Adipocyte (in vitro differentiated cells): Measurements from ENCODE around the gene PREX1.

ENCODE experiments used
- DNase-seq: peaks from one replicate; pipeline ENCODE4 v3.0.0-alpha.2; 2015; ENCODE audit warnings: low read depth
- H3K27me3 ChIP-seq: replicated peaks from 2 replicates; pipeline ENCODE4 v1.7.0; 2013; ENCODE audit warnings: mild to moderate bottlenecking, low read length, moderate library complexity; ENCODE audit not compliant: control insufficient read depth, insufficient read depth
- H3K36me3 ChIP-seq: 2 replicates; pipeline ENCODE4 v1.7.0; 2013; ENCODE audit warnings: low read length, mild to moderate bottlenecking, moderate library complexity; ENCODE audit not compliant: control insufficient read depth, insufficient read depth, severe bottlenecking
- H3K4me1 ChIP-seq: 2 replicates; pipeline ENCODE4 v1.7.0; 2013; ENCODE audit warnings: mild to moderate bottlenecking, low read length, moderate library complexity; ENCODE audit not compliant: control insufficient read depth, insufficient read depth
- H3K4me3 ChIP-seq: 2 replicates; pipeline ENCODE4 v1.7.0; 2013; ENCODE audit warnings: mild to moderate bottlenecking, low read length, moderate library complexity
- H3K9ac ChIP-seq: 2 replicates; pipeline ENCODE4 v1.7.0; 2013; ENCODE audit warnings: mild to moderate bottlenecking, low read length, moderate library complexity
- H3K9me3 ChIP-seq: 2 replicates; pipeline ENCODE4 v1.7.0; 2013; ENCODE audit warnings: mild to moderate bottlenecking, low read length, moderate library complexity; ENCODE audit not compliant: control insufficient read depth

Gene PREX1

GRCh38 chr20:48718786-48719578, 108.8 kb downstream of the PREX1 start:
- peaks cover 4% of the 10 kb centered on the region for H3K9me3 ChIP-seq
- H3K27me3 ChIP-seq, result peaks cover 26% of the 10 kb centered on the region
- no peaks in the 10 kb centered on the region for H3K4me1 ChIP-seq
- H3K4me3 ChIP-seq, result no peak overlapping the region
- no peak for DNase-seq
- no peaks in the 10 kb centered on the region for H3K36me3 ChIP-seq
- H3K9ac ChIP-seq, result no peak overlapping the region

GRCh38 chr20:48717680-48718223, 110.0 kb downstream of the PREX1 start:
- H3K4me3 ChIP-seq, result no peak overlapping the region
- no peak for DNase-seq
- peaks cover 26% of the 10 kb centered on the region for H3K27me3 ChIP-seq
- H3K9me3 ChIP-seq, result peaks cover 4% of the 10 kb centered on the region
- H3K4me1 ChIP-seq, result no peaks in the 10 kb centered on the region
- H3K36me3 ChIP-seq, result no peaks in the 10 kb centered on the region
- H3K9ac ChIP-seq, result no peak overlapping the region

- Histone ChIP-seq H3K9me3 (peaks cover 4% of the 10 kb centered on the region), H3K4me1 (no peaks in the 10 kb centered on the region), H3K27me3 (peaks cover 26% of the 10 kb centered on the region), H3K4me3 (no peak overlapping the region), H3K36me3 (no peaks in the 10 kb centered on the region), H3K9ac (no peak overlapping the region)
- DNase-seq, result no peak
These were observed 110.6 kb downstream of the PREX1 start for GRCh38 chr20:48717095-48717672.

GRCh38 chr20:48716541-48716940, 111.3 kb downstream of the PREX1 start:
- peaks cover 4% of the 10 kb centered on the region for H3K9me3 ChIP-seq
- H3K4me3 ChIP-seq, result no peak overlapping the region
- H3K36me3 ChIP-seq, result no peaks in the 10 kb centered on the region
- H3K9ac ChIP-seq, result no peak overlapping the region
- H3K27me3 ChIP-seq, result peaks cover 23% of the 10 kb centered on the region
- H3K4me1 ChIP-seq, result no peaks in the 10 kb centered on the region
- no peak for DNase-seq

GRCh38 chr20:48716086-48716485, 111.7 kb downstream of the PREX1 start:
- peaks cover 4% of the 10 kb centered on the region for H3K9me3 ChIP-seq
- H3K36me3 ChIP-seq, result no peaks in the 10 kb centered on the region

GRCh38 chr20:48714764-48715163, 113.0 kb downstream of the PREX1 start:
- no peak for DNase-seq
- no peak overlapping the region for H3K9ac ChIP-seq
- no peaks in the 10 kb centered on the region for H3K4me1 ChIP-seq
- peaks cover 31% of the 10 kb centered on the region for H3K27me3 ChIP-seq
- H3K4me3 ChIP-seq, result no peak overlapping the region
- H3K36me3 ChIP-seq, result no peaks in the 10 kb centered on the region
- peaks cover 4% of the 10 kb centered on the region for H3K9me3 ChIP-seq

More at GRCh38 chr20:48716086-48716485, 111.7 kb downstream of the PREX1 start:
- no peak for DNase-seq
- Histone ChIP-seq H3K4me3 (no peak overlapping the region), H3K27me3 (peaks cover 21% of the 10 kb centered on the region), H3K9ac (no peak overlapping the region), H3K4me1 (no peaks in the 10 kb centered on the region)

- no peak for DNase-seq
- H3K27me3 ChIP-seq, result peaks cover 33% of the 10 kb centered on the region
- no peak overlapping the region for H3K9ac ChIP-seq
- no peaks in the 10 kb centered on the region for H3K4me1 ChIP-seq
- H3K4me3 ChIP-seq, result no peak overlapping the region
- no peaks in the 10 kb centered on the region for H3K36me3 ChIP-seq
- no peaks in the 10 kb centered on the region for H3K9me3 ChIP-seq
These were observed 115.9 kb downstream of the PREX1 start for GRCh38 chr20:48711696-48712464.

- Histone ChIP-seq H3K9ac (no peak overlapping the region), H3K36me3 (no peaks in the 10 kb centered on the region), H3K9me3 (no peaks in the 10 kb centered on the region), H3K4me3 (no peak overlapping the region), H3K4me1 (peaks cover 4% of the 10 kb centered on the region), H3K27me3 (peaks cover 35% of the 10 kb centered on the region)
- no peak for DNase-seq
These were observed 116.8 kb downstream of the PREX1 start for GRCh38 chr20:48711044-48711428.

- peaks cover 9% of the 10 kb centered on the region for H3K4me1 ChIP-seq
- H3K36me3 ChIP-seq, result no peaks in the 10 kb centered on the region
- DNase-seq, result no peak
- no peak overlapping the region for H3K9ac ChIP-seq
- peaks cover 32% of the 10 kb centered on the region for H3K27me3 ChIP-seq
- no peak overlapping the region for H3K4me3 ChIP-seq
- no peaks in the 10 kb centered on the region for H3K9me3 ChIP-seq
These were observed 117.3 kb downstream of the PREX1 start for GRCh38 chr20:48710341-48711043.

- no peak for DNase-seq
- H3K27me3 ChIP-seq, result peaks cover 27% of the 10 kb centered on the region
- no peaks in the 10 kb centered on the region for H3K9me3 ChIP-seq
- no peak overlapping the region for H3K9ac ChIP-seq
- H3K4me1 ChIP-seq, result peaks cover 17% of the 10 kb centered on the region
- H3K4me3 ChIP-seq, result no peak overlapping the region
- H3K36me3 ChIP-seq, result no peaks in the 10 kb centered on the region
These were observed 118.1 kb downstream of the PREX1 start for GRCh38 chr20:48709744-48710143.
